Ovary (tissue), 9 donors: ENCODE measurements around the gene ASRGL1. TPM values are rescaled to one million over a fixed set of nuclear protein-coding genes. Genes with fewer than 3 reads are reported as not detected.

Experiments used
- DNase-seq, 5 donors: peaks; one replicate each; pipeline ENCODE4 v3.0.0-alpha.2; 2019 to 2020
- H3K27ac ChIP-seq, 2 donors: fragments of 200-600 bp; one replicate each; pipeline versions ENCODE4 v1.5.1 to v1.8.0; 2019 to 2022
- H3K27me3 ChIP-seq: fragments of 200-600 bp; one replicate; pipeline ENCODE4 v1.8.0; 2022
- H3K36me3 ChIP-seq: fragments of 200-600 bp; sonication (generic); one replicate; pipeline ENCODE4 v1.5.1; 2019
- H3K4me1 ChIP-seq: one replicate; pipeline ENCODE4 v1.8.1; 2013; ENCODE audit warnings: mild to moderate bottlenecking, moderate library complexity; ENCODE audit not compliant: insufficient read depth
- H3K4me3 ChIP-seq: fragments of 200-600 bp; sonication (generic); one replicate; pipeline ENCODE4 v1.5.1; 2017
- H3K9me3 ChIP-seq, 2 donors: fragments of 200-600 bp in 1 of 2; sonication (generic) in 1 of 2; one replicate each; pipeline versions ENCODE4 v1.5.1 to v1.8.1; 2013 to 2019; ENCODE audit warnings: mild to moderate bottlenecking in 1 of 2, moderate library complexity in 1 of 2
- CTCF ChIP-seq, 3 donors: fragments of 450-650 bp in 2 of 3; fragments of 200-600 bp in 1 of 3; IDR thresholded peaks; one replicate each; pipeline versions ENCODE4 v1.5.1 to v1.8.0; 2016 to 2022; ENCODE audit warnings: antibody characterized with exemption in 3 of 3, mild to moderate bottlenecking in 1 of 3
- EP300 ChIP-seq: sonication (generic); formaldehyde crosslinking; IDR thresholded peaks from one replicate; pipeline ENCODE4 v1.6.1; 2017; ENCODE audit warnings: antibody characterized with exemption
- POLR2A ChIP-seq: fragments of 450-650 bp; IDR thresholded peaks from one replicate; pipeline ENCODE4 v1.6.1; 2017; ENCODE audit warnings: antibody characterized with exemption, mild to moderate bottlenecking, moderate library complexity
- WGBS, 3 donors: extraction: QIAGEN DNeasy Blood & Tissue Kit in 1 of 3; methylation state at CpG; one replicate each; pipeline versions ENCODE4 v1.1.5 to v1.1.7; 2013 to 2017; 5-methylcytosine and 5-hydroxymethylcytosine counted together
- intact Hi-C, 4 donors: fragments of 100-400 bp; cut with DNase I; formaldehyde crosslinking; loops; one replicate each; pipeline versions ENCODE4 v1.11.0 to v1.15.1; 2022 to 2023
- polyA plus RNA-seq, 2 donors: library from polyadenylated mRNA; stranded (reverse); fragments of 200-250 nt in 1 of 2; fragments of 350-450 nt in 1 of 2; fragmentation: Illumina TruSeq in 1 of 2; extraction: RNeasy Lipid Tissue Mini Kit (QIAGEN cat#74804) in 1 of 2; gene quantifications; one replicate each; pipeline ENCODE4 v1.2.3, GENCODE V29; 2013 to 2014
- total RNA-seq, 7 donors: library from RNA; depleted of rRNA in 2 of 7; stranded (reverse); fragments of >200 nt in 2 of 7; fragmentation: NEBNext Ultra II Directional in 3 of 7; extraction: Animal tissue kit (Norgen Biotek cat#: 25700) in 3 of 7; gene quantifications; one replicate each; pipeline versions ENCODE4 v1.1.0 to v1.2.4, GENCODE V29; 2016 to 2023
- donor health status: DM: no; HTN: no; CAD: no; lungs with moderate emphysema.
- donor health status: DM: no; HTN: no; CAD: no.
- donor health status: Bipolar disorder and iron deficiency.
- donor health status: DM: yes; HTN: yes; CAD: no.
- donor health status: DM: no; HTN: no; CAD: no.
- donor health status: DM: yes; HTN: yes; CAD: no.

Gene ASRGL1
- total and polyA plus RNA-seq, 9 donors, result 1.6 to 143 (median 9.8) TPM

GRCh38 chr11:62409831-62410230 lies 72.6 kb downstream of the ASRGL1 start:
- WGBS, 3 donors, result 86 to 94% (median 90%) methylated on average over 8 of the region's 8 CpGs

GRCh38 chr11:62410972-62411371 lies 73.7 kb downstream of the ASRGL1 start:
- no peak for TF ChIP-seq EP300
- TF ChIP-seq POLR2A, result no peak
- TF ChIP-seq CTCF (IDR thresholded peaks at IDR 0.05), result no peak
- Histone ChIP-seq H3K4me3 (no peak overlapping the region), H3K27me3 (no peaks in the 10 kb centered on the region), H3K4me1 (no peaks in the 10 kb centered on the region), H3K9me3 (no peaks in the 10 kb centered on the region), H3K27ac (no peak overlapping the region), H3K36me3 (no peaks in the 10 kb centered on the region)
- intact Hi-C loops, result no loop called here
- DNase-seq, result no peak
- WGBS, 3 donors, result 81 to 91% (median 85%) methylated on average over 8 of the region's 8 CpGs

More at GRCh38 chr11:62409831-62410230, 72.6 kb downstream of the ASRGL1 start:
- Histone ChIP-seq H3K27me3 (no peaks in the 10 kb centered on the region), H3K4me1 (no peaks in the 10 kb centered on the region), H3K9me3 (no peaks in the 10 kb centered on the region), H3K36me3 (no peaks in the 10 kb centered on the region), H3K27ac (no peak overlapping the region), H3K4me3 (no peak overlapping the region)
- no peak for TF ChIP-seq EP300
- no peak for TF ChIP-seq POLR2A
- TF ChIP-seq CTCF (IDR thresholded peaks at IDR 0.05), result no peak
- no peak for DNase-seq
- intact Hi-C loops, result no loop called here

- Histone ChIP-seq H3K4me1 (no peaks in the 10 kb centered on the region), H3K27ac (no peak overlapping the region), H3K4me3 (no peak overlapping the region), H3K9me3 (no peaks in the 10 kb centered on the region), H3K27me3 (no peaks in the 10 kb centered on the region), H3K36me3 (no peaks in the 10 kb centered on the region)
- DNase-seq, result no peak
- intact Hi-C loops, result no loop called here
- 82 to 89% (median 89%) methylated on average over 5 of the region's 5 CpGs for WGBS, 3 donors
- TF ChIP-seq EP300 (no peak), CTCF (IDR thresholded peaks at IDR 0.05) (no peak), POLR2A (no peak)
These were observed 74.3 kb downstream of the ASRGL1 start for GRCh38 chr11:62411524-62411923.

- intact Hi-C loops, result no loop called here
- H3K27ac ChIP-seq, result no peak overlapping the region
- 56 to 64% (median 62%) methylated on average over 8 of the region's 8 CpGs for WGBS, 3 donors
These were observed 75.9 kb downstream of the ASRGL1 start for GRCh38 chr11:62413060-62413696.

More at GRCh38 chr11:62413060-62413696, 75.9 kb downstream of the ASRGL1 start:
- Histone ChIP-seq H3K36me3 (no peaks in the 10 kb centered on the region), H3K4me3 (no peak overlapping the region), H3K27me3 (no peaks in the 10 kb centered on the region), H3K9me3 (no peaks in the 10 kb centered on the region), H3K4me1 (peaks cover under 1% of the 10 kb centered on the region)
- no peak for DNase-seq
- no peak for TF ChIP-seq POLR2A
- no peak for TF ChIP-seq EP300
- TF ChIP-seq CTCF (IDR thresholded peaks at IDR 0.05), result no peak
